Measurements from ENCODE around the gene LETMD1.

The LETMD1 gene

GRCh38 chr12:51081421-51081820 is 33.3 kb downstream of the LETMD1 start:
- Histone ChIP-seq H3F3A (ENCODE audit: low read depth) (peaks cover 4% of the 10 kb centered on the region; the same call in 1 of the 2 replicates), H3K9ac (ENCODE audit: low read depth, low read length, poor library complexity, severe bottlenecking) (peak overlapping the region; percentile 99), H3K9me3 (ENCODE audit: insufficient read depth, low read depth, low read length) (no peaks in the 10 kb centered on the region), H3K4me1 (ENCODE audit: insufficient read depth, low read length, poor library complexity, severe bottlenecking) (peaks cover 48% of the 10 kb centered on the region), H3K4me2 (ENCODE audit: low read depth, low read length, poor library complexity, severe bottlenecking) (peak overlapping the region; percentile 97), H2AFZ (ENCODE audit: low read length) (no peak overlapping the region), H3K36me3 (ENCODE audit: insufficient read depth, low read length) (no peaks in the 10 kb centered on the region), H3K79me2 (ENCODE audit: insufficient read depth, low read length) (peaks cover 53% of the 10 kb centered on the region), H3K9me2 (replicated peaks; ENCODE audit: low read depth, low read length) (no peaks in the 10 kb centered on the region), H3K27me3 (ENCODE audit: insufficient read depth, low read length, poor library complexity, severe bottlenecking) (peaks cover 5% of the 10 kb centered on the region), H3K4me3 (ENCODE audit: low read length, poor library complexity, severe bottlenecking) (peak overlapping the region; percentile 99), H4K20me1 (ENCODE audit: insufficient read depth, low read length, poor library complexity, severe bottlenecking) (peaks cover 27% of the 10 kb centered on the region)
- TF ChIP-seq EZH2phosphoT487 (IDR thresholded peaks at IDR 0.05; ENCODE audit: borderline replicate concordance) = no peak
- no peak for TF ChIP-seq CTCF (conservative IDR thresholded peaks at IDR 0.05; ENCODE audit: low read length)

- H3K4me1 ChIP-seq (ENCODE audit: insufficient read depth, low read length, poor library complexity, severe bottlenecking) = peaks cover 36% of the 10 kb centered on the region
- H3K4me2 ChIP-seq (ENCODE audit: low read depth, low read length, poor library complexity, severe bottlenecking) = peak overlapping the region; percentile 97
- H3K27me3 ChIP-seq (ENCODE audit: insufficient read depth, low read length, poor library complexity, severe bottlenecking) = peaks cover 5% of the 10 kb centered on the region
- H3K9me2 ChIP-seq (replicated peaks; ENCODE audit: low read depth, low read length) = no peaks in the 10 kb centered on the region
- TF ChIP-seq EZH2phosphoT487 (IDR thresholded peaks at IDR 0.05; ENCODE audit: borderline replicate concordance) (no peak), CTCF (conservative IDR thresholded peaks at IDR 0.05; ENCODE audit: low read length) (no peak)
- peak overlapping the region; percentile 99 for H3K4me3 ChIP-seq (ENCODE audit: low read length, poor library complexity, severe bottlenecking)
- peaks cover 4% of the 10 kb centered on the region; the same call in 1 of the 2 replicates for H3F3A ChIP-seq (ENCODE audit: low read depth)
- no peaks in the 10 kb centered on the region for H3K9me3 ChIP-seq (ENCODE audit: insufficient read depth, low read depth, low read length)
- H2AFZ ChIP-seq (ENCODE audit: low read length) = peak overlapping the region; percentile 76
- H3K9ac ChIP-seq (ENCODE audit: low read depth, low read length, poor library complexity, severe bottlenecking) = peak overlapping the region; percentile 99
- H3K36me3 ChIP-seq (ENCODE audit: insufficient read depth, low read length) = no peaks in the 10 kb centered on the region
- H4K20me1 ChIP-seq (ENCODE audit: insufficient read depth, low read length, poor library complexity, severe bottlenecking) = peaks cover 24% of the 10 kb centered on the region
- H3K79me2 ChIP-seq (ENCODE audit: insufficient read depth, low read length) = peaks cover 41% of the 10 kb centered on the region
Observed at GRCh38 chr12:51082561-51083125, 34.5 kb downstream of the LETMD1 start.

GRCh38 chr12:51083126-51083833 is 35.2 kb downstream of the LETMD1 start, which contains the start of gene CSRNP2:
CSRNP2 (minus strand) TSS chr12:51083596; CDS start chr12:51076561, 7,035 bp downstream.
- Histone ChIP-seq H3K9me2 (replicated peaks; ENCODE audit: low read depth, low read length) (no peaks in the 10 kb centered on the region), H3K9ac (ENCODE audit: low read depth, low read length, poor library complexity, severe bottlenecking) (peak within 1 kb of the TSS; percentile 99), H3K4me1 (ENCODE audit: insufficient read depth, low read length, poor library complexity, severe bottlenecking) (peaks cover 30% of the 10 kb centered on the region), H3K9me3 (ENCODE audit: insufficient read depth, low read depth, low read length) (no peaks in the 10 kb centered on the region), H3K36me3 (ENCODE audit: insufficient read depth, low read length) (no peaks in the 10 kb centered on the region), H3K4me3 (ENCODE audit: low read length, poor library complexity, severe bottlenecking) (peak within 1 kb of the TSS; percentile 99), H3K27me3 (ENCODE audit: insufficient read depth, low read length, poor library complexity, severe bottlenecking) (peaks cover 5% of the 10 kb centered on the region), H3F3A (ENCODE audit: low read depth) (peaks cover under 1% of the 10 kb centered on the region; the same call in 1 of the 2 replicates), H3K4me2 (ENCODE audit: low read depth, low read length, poor library complexity, severe bottlenecking) (peak within 1 kb of the TSS; percentile 97), H4K20me1 (ENCODE audit: insufficient read depth, low read length, poor library complexity, severe bottlenecking) (peaks cover 24% of the 10 kb centered on the region), H3K79me2 (ENCODE audit: insufficient read depth, low read length) (peaks cover 38% of the 10 kb centered on the region), H2AFZ (ENCODE audit: low read length) (peak within 1 kb of the TSS; percentile 99)
- no peak for TF ChIP-seq CTCF (conservative IDR thresholded peaks at IDR 0.05; ENCODE audit: low read length)
- no peak for TF ChIP-seq EZH2phosphoT487 (IDR thresholded peaks at IDR 0.05; ENCODE audit: borderline replicate concordance)
